ENCODE results near the gene SLC36A3. TPM values are rescaled to one million over a fixed set of nuclear protein-coding genes. Genes with fewer than 3 reads are reported as not detected.

The SLC36A3 gene
- total and polyA plus RNA-seq, 2 of the 4 experiments (the other 2 are of a cell fraction), result not detected

- H3K9ac ChIP-seq (ENCODE audit: low read depth, low read length), result no peak overlapping the region
- H3K36me3 ChIP-seq (ENCODE audit: control insufficient read depth, insufficient read depth, low read length), result no peaks in the 10 kb centered on the region
- no peak overlapping the region for H2AK5ac ChIP-seq (ENCODE audit: low read depth, low read length)
- no peak overlapping the region for H2AK9ac ChIP-seq (replicated peaks; ENCODE audit: low read depth, low read length, poor library complexity)
- H2BK15ac ChIP-seq (ENCODE audit: low read depth, low read length), result no peak overlapping the region
- no peak for DNase-seq
- no CpG with 5 or more reads among the region's 8 CpGs for WGBS, 2 experiments (ENCODE audit: extremely low coverage in 2 of 2, insufficient read length in 1 of 2)
- H4K8ac ChIP-seq (ENCODE audit: low read depth in 2 of 2, low read length in 2 of 2), result no peak overlapping the region
- in situ Hi-C loops (cut with MboI; ENCODE audit: low sequenced_read_pairs) (no loop called here), intact Hi-C loops (cut with micrococcal nuclease) (loop anchor here (1.0 kb wide), 1 partner anchor 9 kb away; the partner anchor contains the start of gene CCDC69), dilution Hi-C loops (cut with HindIII; ENCODE audit: low sequenced_read_pairs, unreplicated experiment) (no loop called here)
- no peak overlapping the region for H3K14ac ChIP-seq (replicated peaks; ENCODE audit: low read depth, low read length)
- no peaks in the 10 kb centered on the region for H3K9me3 ChIP-seq (ENCODE audit: control insufficient read depth, insufficient read depth, low read length)
- ChIA-PET POLR2A (ENCODE audit: unreplicated experiment) (no interaction called here), CTCF (interaction anchor here (1.2 kb wide), 1 partner anchor 8 kb away, joined by 3 read pairs; no protein-coding TSS in a partner anchor)
- H2AFZ ChIP-seq (replicated peaks; ENCODE audit: low read length, poor library complexity), result no peak overlapping the region
- H2BK20ac ChIP-seq (ENCODE audit: low read depth, low read length), result no peak overlapping the region
- no peaks in the 10 kb centered on the region for H3K9me1 ChIP-seq (ENCODE audit: insufficient read depth, low read length)
- no peak overlapping the region for H4K91ac ChIP-seq (ENCODE audit: insufficient read depth, low read depth, low read length)
- peaks cover 37% of the 10 kb centered on the region for H3K27me3 ChIP-seq (ENCODE audit: control insufficient read depth, insufficient read depth, low read length)
- H3K23ac ChIP-seq (ENCODE audit: low read depth, low read length), result no peak overlapping the region
- H3K79me1 ChIP-seq (ENCODE audit: low read depth in 1 of 2, low read length in 2 of 2), result no peaks in the 10 kb centered on the region
- TF ChIP-seq RAD21 (IDR thresholded peaks at IDR 0.05; ENCODE audit: low read length) (no peak), USF2 (IDR thresholded peaks at IDR 0.05; ENCODE audit: low read depth, low read length) (no peak)
- peaks cover 2% of the 10 kb centered on the region; the same call in 1 of the 2 replicates for H3K4me1 ChIP-seq (ENCODE audit: control insufficient read depth, insufficient read depth, low read length)
- no peak overlapping the region for H3K4me3 ChIP-seq (ENCODE audit: insufficient read depth, low read depth, low read length)
- no peak overlapping the region for H3K27ac ChIP-seq (ENCODE audit: insufficient read depth, low read length)
- no peak for ATAC-seq (ENCODE audit: low read depth)
- no peak overlapping the region for H3K18ac ChIP-seq (ENCODE audit: low read depth, low read length)
- no peak overlapping the region for H3K56ac ChIP-seq (ENCODE audit: extremely low read depth, insufficient read depth, low read length)
- no peak overlapping the region for H2BK120ac ChIP-seq (ENCODE audit: low read depth, low read length)
- no peak overlapping the region for H3K4me2 ChIP-seq (ENCODE audit: low read depth, low read length)
- no TSS peak for BruUV-seq (replicated peaks)
- H2BK5ac ChIP-seq (ENCODE audit: low read depth, low read length, poor library complexity, severe bottlenecking), result no peak overlapping the region
- H3K4ac ChIP-seq (ENCODE audit: low read depth, low read length), result no peak overlapping the region
- H4K5ac ChIP-seq (ENCODE audit: low read depth, low read length), result no peak overlapping the region
- H4K20me1 ChIP-seq (ENCODE audit: insufficient read depth, low read length), result no peaks in the 10 kb centered on the region
These were observed 69.9 kb downstream of the SLC36A3 start for GRCh38 chr5:151233616-151234085.

All from IMR-90 (cell line).